OCI-LY3 (cell line): ENCODE data around the gene MEX3C.

ENCODE experiments used
- CTCF ChIP-seq: fragments of 200-600, 300-600 bp; sonication (generic); IDR thresholded peaks from 2 replicates; pipeline ENCODE4 v1.5.1; 2014; ENCODE audit warnings: antibody characterized with exemption, low read length, low read depth
- EZH2phosphoT487 ChIP-seq: fragments of 200-600 bp; shearing (Covaris generic); IDR thresholded peaks from 2 replicates; pipeline ENCODE4 v1.6.1; 2018; ENCODE audit warnings: antibody characterized with exemption, mixed run types, low read depth

GRCh38 chr18:51168026-51168742 is 29.3 kb downstream of the MEX3C start:
- peak; percentile 65 for TF ChIP-seq CTCF
- TF ChIP-seq EZH2phosphoT487: no peak
